ENCODE data around the gene BPI.
"Not testable (repeated sequence)": the region's sequence is repeated elsewhere in the genome, so short reads cannot be mapped to it uniquely, and the experiment has no call there.

BPI gene

DNA sequence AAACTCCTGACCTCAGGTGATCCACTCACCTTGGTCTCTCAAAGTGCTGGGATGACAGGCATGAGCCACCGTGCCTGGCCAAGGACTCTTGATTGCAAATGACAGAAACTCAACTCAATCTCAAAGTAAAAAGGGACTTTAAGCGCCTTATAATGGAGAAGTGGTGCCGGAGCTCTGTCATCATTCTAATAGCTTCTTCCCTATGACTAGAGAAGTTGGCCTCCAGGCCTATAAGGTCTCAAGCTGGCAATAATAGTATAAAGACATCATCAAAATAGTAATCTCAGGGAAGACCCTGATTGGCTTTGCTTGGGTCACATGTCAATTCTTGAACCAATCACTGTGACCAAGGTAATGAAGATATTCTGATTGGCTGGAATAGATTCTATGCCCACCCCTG is 34.9 kb upstream of the BPI start:
- no peaks in the 10 kb centered on the region for H3K4me1 Mint-ChIP-seq (ENCODE audit: low read depth in 2 of 2)
- no peaks in the 10 kb centered on the region for H3K36me3 Mint-ChIP-seq (ENCODE audit: insufficient read depth)
- no peak overlapping the region for H3K27ac Mint-ChIP-seq
- no peak for ATAC-seq (replicated peaks)
- peaks cover 37 to 64% of the 10 kb centered on the region in 2 donors for H3K27me3 Mint-ChIP-seq
- no peak overlapping the region for H3K4me3 Mint-ChIP-seq
- no peak for DNase-seq
- no peaks in the 10 kb centered on the region for H3K9me3 Mint-ChIP-seq

DNA sequence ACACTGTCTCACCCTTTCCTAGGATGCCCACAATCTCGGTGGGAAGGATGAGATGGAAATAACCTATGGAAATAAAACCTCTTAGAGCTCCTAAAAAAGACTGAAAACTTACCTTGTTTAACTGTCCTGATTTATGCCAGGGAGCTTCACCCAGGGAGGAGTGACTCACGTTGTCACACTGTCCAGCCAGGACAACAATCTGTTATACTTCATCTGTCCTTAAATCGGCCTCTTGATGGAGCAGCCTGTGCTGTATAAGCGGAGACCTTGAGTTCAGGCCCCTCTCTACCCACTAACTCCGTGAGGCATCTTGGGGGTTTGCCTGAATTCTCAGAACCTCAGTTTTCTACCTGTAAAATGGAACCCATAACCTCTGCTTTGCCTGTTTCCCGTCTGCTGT is 34.2 kb upstream of the BPI start:
- DNase-seq (no peak), ATAC-seq (replicated peaks) (no peak)
- no peak overlapping the region for H3K4me3 Mint-ChIP-seq
- H3K27ac Mint-ChIP-seq = no peak overlapping the region
- H3K36me3 Mint-ChIP-seq (ENCODE audit: insufficient read depth) = no peaks in the 10 kb centered on the region
- H3K9me3 Mint-ChIP-seq = no peaks in the 10 kb centered on the region
- H3K4me1 Mint-ChIP-seq (ENCODE audit: low read depth in 2 of 2) = no peaks in the 10 kb centered on the region
- peaks cover 30 to 61% of the 10 kb centered on the region in 2 donors for H3K27me3 Mint-ChIP-seq

DNA sequence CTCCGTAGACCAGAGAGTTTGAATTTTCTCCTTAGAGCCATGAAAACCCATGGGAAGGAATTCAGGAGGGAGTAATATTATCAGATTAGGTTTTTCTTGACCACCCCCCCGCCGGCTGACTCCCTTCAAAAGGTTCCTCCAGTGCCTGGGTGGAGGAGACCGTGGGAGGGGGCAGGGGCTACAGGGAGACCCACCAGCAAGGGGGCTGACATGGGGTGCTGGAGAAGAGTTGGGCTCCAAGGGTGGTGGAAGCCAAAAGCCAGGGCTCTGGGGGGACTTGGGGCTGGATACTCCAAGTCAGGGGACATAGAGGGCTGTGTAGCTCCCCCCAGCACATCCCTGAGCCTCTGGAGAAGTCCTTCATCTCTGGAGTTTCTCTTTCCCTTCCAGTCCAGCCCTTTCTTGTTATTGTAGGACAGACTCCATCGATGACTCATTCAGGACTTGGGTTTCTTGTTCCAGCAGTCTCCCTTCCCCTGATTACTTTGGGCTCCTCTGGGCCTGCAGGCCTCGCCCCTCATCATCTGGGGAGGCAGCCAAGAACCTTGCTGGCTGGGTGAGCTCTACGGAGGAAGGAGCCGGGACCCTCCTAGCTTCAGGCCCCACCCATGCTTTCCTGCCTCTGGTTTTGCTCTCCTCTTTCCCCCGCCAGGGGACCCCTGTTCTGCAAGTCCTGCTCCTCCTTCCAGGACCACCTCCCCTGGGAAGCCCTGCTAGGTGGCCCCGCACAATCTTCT is 32.9 kb upstream of the BPI start:
- Mint-ChIP-seq H3K27ac (no peak overlapping the region), H3K4me1 (ENCODE audit: low read depth in 2 of 2) (no peaks in the 10 kb centered on the region), H3K9me3 (no peaks in the 10 kb centered on the region), H3K4me3 (no peak overlapping the region), H3K27me3 (peaks cover 27 to 49% of the 10 kb centered on the region in 2 donors), H3K36me3 (ENCODE audit: insufficient read depth) (no peaks in the 10 kb centered on the region)
- ATAC-seq (replicated peaks) (no peak), DNase-seq (no peak)

DNA sequence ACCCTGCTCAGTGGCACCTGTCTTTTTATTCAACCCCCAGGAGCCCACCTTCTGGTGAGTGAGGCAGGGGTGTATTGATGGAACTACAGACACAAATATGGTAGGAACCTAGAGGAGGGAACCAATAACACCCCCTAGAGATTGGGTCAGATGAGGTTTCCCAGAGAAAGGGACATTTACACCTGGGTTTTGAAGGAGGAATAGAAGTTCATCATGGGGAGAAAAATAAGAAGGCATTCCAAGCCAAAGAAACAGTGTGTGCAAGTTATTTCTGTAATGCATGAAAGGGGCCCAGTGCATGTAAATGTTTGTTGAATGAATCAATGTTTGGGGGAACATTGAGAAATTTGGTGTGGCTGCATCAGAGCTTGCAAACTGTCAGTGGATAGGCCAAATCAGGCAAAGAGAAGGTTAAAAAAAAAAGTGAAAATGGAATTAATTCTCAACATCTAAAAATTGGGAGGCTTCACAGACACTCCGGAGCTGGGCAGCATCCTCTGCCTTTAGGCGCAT is 32.3 kb upstream of the BPI start:
- peaks cover 27 to 43% of the 10 kb centered on the region in 2 donors for H3K27me3 Mint-ChIP-seq
- H3K27ac Mint-ChIP-seq = no peak overlapping the region
- H3K4me3 Mint-ChIP-seq = no peak overlapping the region
- H3K4me1 Mint-ChIP-seq (ENCODE audit: low read depth in 2 of 2) = no peaks in the 10 kb centered on the region
- H3K36me3 Mint-ChIP-seq (ENCODE audit: insufficient read depth) = no peaks in the 10 kb centered on the region
- no peaks in the 10 kb centered on the region for H3K9me3 Mint-ChIP-seq
- DNase-seq (no peak), ATAC-seq (replicated peaks) (no peak)

DNA sequence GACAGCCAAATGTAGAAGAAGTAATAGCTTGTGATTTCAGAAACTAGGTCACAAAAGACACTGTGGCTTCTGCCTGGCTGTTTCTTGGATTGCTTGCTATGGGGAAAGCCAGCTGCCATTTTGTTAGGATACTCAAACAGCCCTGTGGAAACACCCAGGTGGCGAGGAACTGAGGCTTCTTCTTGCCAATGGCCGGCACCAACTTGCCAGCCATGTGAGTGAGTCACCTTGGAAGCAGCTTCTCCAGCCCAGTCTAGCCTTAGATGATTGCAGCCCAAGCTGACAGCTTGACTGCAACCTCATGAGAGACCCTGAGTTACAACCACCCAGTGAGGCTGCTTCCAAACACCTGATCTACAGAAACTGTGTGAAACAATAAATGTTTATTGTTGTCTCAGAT is 31.6 kb upstream of the BPI start:
- Mint-ChIP-seq H3K27me3 (peaks cover 30 to 42% of the 10 kb centered on the region in 2 donors), H3K4me3 (no peak overlapping the region), H3K36me3 (ENCODE audit: insufficient read depth) (no peaks in the 10 kb centered on the region), H3K27ac (no peak overlapping the region), H3K4me1 (ENCODE audit: low read depth in 2 of 2) (no peaks in the 10 kb centered on the region), H3K9me3 (no peaks in the 10 kb centered on the region)
- DNase-seq (no peak), ATAC-seq (replicated peaks) (no peak)

DNA sequence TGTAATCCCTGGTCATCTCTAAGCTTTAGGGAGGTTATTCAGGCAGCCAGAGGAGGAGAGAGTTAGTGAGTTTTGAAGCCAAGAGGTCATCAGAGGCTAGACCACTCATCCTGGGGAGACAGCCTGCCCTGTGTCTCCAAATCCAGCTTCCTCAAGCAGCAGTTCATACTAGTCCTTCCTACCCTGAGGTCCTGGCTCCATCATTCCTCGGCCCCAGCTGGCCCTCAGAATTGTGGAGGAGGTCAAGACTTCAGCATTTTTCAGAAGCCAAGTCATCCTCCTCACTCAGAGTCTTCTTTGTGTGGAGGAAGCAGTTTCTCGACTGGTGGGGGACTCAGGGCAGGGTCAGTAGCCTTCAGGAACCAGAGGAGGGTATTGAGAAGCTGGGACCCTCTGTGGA is 31.0 kb upstream of the BPI start:
- DNase-seq (no peak), ATAC-seq (replicated peaks) (no peak)
- H3K27me3 Mint-ChIP-seq = peaks cover 35 to 37% of the 10 kb centered on the region in 2 donors
- H3K9me3 Mint-ChIP-seq = no peaks in the 10 kb centered on the region
- no peaks in the 10 kb centered on the region for H3K36me3 Mint-ChIP-seq (ENCODE audit: insufficient read depth)
- no peak overlapping the region for H3K27ac Mint-ChIP-seq
- no peaks in the 10 kb centered on the region for H3K4me1 Mint-ChIP-seq (ENCODE audit: low read depth in 2 of 2)
- no peak overlapping the region for H3K4me3 Mint-ChIP-seq

DNA sequence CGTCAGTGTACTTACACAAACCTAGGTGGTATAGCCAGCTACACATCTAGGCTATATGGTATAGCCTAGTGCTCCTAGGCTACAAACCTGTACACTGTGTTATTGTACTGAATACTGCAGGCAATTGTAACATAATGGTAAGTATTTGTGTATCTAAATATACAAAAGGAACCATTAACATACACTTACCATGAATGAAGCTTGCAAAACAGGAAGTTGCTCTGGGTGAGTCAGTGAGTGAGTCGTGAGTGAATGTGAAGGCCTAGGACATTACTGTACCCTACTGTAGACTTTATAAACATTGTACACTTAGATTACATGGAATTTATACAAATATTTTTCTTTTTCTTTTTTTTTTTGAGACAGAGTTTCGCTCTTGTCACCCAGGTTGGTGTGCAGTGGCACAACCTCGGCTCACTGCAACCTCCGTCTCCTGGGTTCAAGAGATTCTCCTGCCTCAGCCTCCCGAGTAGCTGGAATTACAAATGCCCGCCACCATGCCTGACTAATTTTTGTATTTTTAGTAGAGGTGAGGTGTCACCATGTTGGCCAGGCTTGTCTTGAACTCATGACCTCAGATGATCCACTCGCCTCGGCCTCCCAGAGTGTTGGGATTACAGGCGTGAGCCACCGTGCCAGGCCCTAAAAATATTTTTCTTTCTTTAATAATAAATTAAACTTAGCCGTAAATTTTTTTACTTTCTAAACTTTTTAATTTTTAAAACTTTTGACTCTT is 28.0 kb upstream of the BPI start:
- H3K27ac Mint-ChIP-seq = no peak overlapping the region
- no peaks in the 10 kb centered on the region for H3K36me3 Mint-ChIP-seq (ENCODE audit: insufficient read depth)
- no peak for ATAC-seq (replicated peaks)
- peaks cover 6 to 16% of the 10 kb centered on the region in 2 donors for H3K27me3 Mint-ChIP-seq
- H3K4me3 Mint-ChIP-seq = no peak overlapping the region
- H3K9me3 Mint-ChIP-seq = no peaks in the 10 kb centered on the region
- no peaks in the 10 kb centered on the region for H3K4me1 Mint-ChIP-seq (ENCODE audit: low read depth in 2 of 2)
- DNase-seq = no peak

DNA sequence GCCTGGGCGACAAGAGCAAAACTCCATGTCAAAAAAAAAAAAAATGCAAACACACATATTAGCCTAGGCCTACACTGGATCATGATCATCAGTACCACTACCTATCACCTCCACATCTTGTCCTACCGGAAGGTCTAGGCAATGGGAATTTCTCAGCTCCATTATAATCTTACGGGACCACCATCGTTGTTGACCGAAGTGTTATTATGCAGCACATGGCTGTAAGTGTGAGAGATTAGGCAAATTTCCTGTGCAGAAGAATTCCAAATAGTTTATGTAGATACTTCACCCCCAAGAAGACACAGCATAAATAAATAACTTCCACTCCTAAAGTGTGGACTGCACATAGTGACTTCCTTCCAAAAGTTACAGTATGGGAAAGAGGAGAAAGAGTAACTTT is 26.7 kb upstream of the BPI start:
- Mint-ChIP-seq H3K9me3 (no peaks in the 10 kb centered on the region), H3K4me3 (no peak overlapping the region), H3K4me1 (ENCODE audit: low read depth in 2 of 2) (no peaks in the 10 kb centered on the region), H3K36me3 (ENCODE audit: insufficient read depth) (no peaks in the 10 kb centered on the region), H3K27me3 (peaks cover 0 to 11% of the 10 kb centered on the region in 2 donors), H3K27ac (no peak overlapping the region)
- ATAC-seq (replicated peaks) = no peak
- no peak for DNase-seq

DNA sequence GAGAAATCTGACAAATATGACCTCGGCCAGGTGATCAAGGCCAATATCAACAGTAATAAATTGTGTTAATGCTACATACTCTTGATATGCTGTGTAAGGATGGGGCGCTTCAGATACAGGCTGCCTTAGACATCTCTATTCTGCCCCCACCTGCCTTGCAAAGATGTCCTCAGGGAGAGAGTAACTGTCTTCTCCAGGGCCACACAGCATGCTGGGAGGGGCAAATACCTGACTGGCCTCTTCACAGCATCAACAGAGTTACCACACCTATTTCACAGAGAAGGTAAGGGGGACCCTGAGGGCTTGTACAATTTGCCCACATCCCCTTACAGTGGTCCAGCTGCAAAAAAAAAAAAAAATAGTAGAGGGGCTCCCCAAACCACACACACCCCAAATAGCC is 26.3 kb upstream of the BPI start:
- Mint-ChIP-seq H3K4me3 (no peak overlapping the region), H3K27me3 (peaks cover under 1 to 11% of the 10 kb centered on the region in 2 donors), H3K4me1 (ENCODE audit: low read depth in 2 of 2) (no peaks in the 10 kb centered on the region), H3K9me3 (no peaks in the 10 kb centered on the region), H3K27ac (no peak overlapping the region), H3K36me3 (ENCODE audit: insufficient read depth) (no peaks in the 10 kb centered on the region)
- DNase-seq (no peak), ATAC-seq (replicated peaks) (no peak)

DNA sequence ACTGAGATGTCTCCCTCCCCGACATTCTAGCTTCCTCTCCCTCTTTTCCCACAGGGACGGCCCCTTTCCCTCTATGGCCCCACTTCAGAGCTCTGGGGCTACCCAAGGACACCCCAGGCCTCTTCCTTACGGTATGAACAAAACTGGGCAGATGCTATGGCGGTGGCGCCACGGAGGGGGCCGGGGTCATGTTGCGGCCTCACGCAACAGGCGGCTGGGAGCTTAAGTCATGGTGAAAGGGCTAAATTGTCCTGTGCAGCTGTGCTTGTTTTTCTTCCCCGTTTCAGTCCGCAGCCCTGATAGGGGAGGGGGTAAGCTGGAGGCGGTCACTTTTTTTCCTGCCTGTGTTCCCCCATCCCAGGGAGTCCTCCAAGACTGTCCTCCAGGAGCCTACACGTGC is 25.8 kb upstream of the BPI start:
- Mint-ChIP-seq H3K4me1 (ENCODE audit: low read depth in 2 of 2) (no peaks in the 10 kb centered on the region), H3K27ac (no peak overlapping the region), H3K9me3 (no peaks in the 10 kb centered on the region), H3K4me3 (no peak overlapping the region), H3K36me3 (ENCODE audit: insufficient read depth) (no peaks in the 10 kb centered on the region), H3K27me3 (peaks cover 5 to 13% of the 10 kb centered on the region in 2 donors)
- DNase-seq = no peak
- no peak for ATAC-seq (replicated peaks)

DNA sequence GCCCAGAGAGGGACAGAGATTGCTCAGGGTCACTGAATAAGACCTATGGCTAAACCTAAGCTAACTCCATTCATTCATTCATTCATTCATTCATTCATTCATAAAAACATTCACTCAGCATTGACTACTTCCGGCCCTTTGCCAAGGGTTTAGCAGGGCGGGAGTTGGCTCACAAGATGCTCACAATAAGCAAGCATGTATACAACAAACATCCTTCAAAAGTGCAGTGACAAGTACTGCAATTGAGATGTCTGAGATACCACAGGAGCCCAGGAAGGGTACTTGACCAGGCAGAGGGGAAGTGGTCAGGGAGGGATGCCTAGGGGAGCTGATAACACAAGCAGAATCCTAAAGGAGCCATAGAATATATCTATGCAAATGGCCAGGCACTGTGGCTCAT is 25.2 kb upstream of the BPI start:
- Mint-ChIP-seq H3K36me3 (ENCODE audit: insufficient read depth) (no peaks in the 10 kb centered on the region), H3K27ac (no peak overlapping the region), H3K4me3 (no peak overlapping the region), H3K27me3 (peaks cover 11 to 19% of the 10 kb centered on the region in 2 donors), H3K4me1 (ENCODE audit: low read depth in 2 of 2) (no peaks in the 10 kb centered on the region), H3K9me3 (no peaks in the 10 kb centered on the region)
- DNase-seq (no peak), ATAC-seq (replicated peaks) (no peak)

DNA sequence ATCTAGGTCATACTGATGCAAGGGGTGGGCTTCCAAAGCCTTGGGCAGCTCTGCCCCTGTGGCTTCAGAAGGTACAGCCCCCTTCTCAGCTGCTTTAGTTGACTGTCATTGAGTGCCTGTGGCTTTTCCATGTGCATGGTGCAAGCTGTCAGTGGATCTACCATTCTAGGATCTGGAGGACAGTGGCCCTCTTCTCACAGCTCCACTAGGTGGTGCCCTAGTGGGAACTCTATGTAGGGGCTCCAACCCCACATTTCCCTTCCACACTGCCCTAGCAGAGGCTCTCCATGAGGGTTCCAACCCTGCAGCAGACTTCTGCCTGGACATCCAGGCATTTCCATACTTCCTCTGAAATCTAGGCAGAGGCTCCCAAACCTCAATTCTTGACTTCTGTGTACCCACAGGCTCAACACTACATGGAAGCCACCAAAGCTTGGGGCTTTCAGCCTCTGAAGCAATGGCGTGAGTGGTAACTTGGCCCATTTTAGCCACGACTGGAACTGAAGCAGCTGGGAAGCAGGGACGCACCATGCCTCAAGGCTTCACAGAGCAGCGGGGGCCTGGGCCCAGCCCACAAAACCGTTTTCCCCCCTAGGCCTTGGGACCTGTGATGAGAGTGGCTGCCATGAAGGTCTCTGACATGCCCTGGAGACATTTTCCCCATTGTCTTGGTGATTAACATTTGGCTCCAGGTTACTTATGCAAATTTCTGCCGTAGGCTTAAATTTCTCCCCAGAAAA is 22.6 kb upstream of the BPI start:
- H3K9me3 Mint-ChIP-seq; DNase-seq; ATAC-seq (replicated peaks); H3K36me3 Mint-ChIP-seq (ENCODE audit: insufficient read depth); H3K4me1 Mint-ChIP-seq (ENCODE audit: low read depth in 2 of 2); H3K27ac Mint-ChIP-seq; H3K4me3 Mint-ChIP-seq: not testable (repeated sequence)
- H3K27me3 Mint-ChIP-seq = peaks cover 16 to 22% of the 10 kb centered on the region in 2 donors

DNA sequence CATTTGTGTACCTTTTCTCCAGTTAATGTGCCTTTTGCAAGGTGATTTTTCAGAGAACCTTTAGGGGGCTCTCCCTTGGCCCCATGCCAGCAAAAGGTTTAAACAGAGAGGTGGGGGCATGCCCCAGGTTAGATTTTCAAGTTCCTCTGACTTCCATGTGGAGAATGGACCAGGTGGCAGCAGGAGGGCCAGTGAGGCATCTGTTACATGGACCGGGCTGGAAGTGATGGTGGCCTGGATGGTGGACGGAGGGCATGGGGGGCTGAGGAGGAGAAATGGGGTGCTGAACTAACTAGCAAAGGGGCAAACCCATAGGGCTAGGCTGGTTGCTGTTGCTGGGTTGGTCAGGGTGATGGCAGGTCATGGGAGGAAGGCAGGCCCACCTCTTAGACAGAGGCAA is 20.7 kb upstream of the BPI start:
- Mint-ChIP-seq H3K27ac (no peak overlapping the region), H3K9me3 (no peaks in the 10 kb centered on the region), H3K27me3 (peaks cover 29 to 35% of the 10 kb centered on the region in 2 donors), H3K4me3 (no peak overlapping the region), H3K36me3 (ENCODE audit: insufficient read depth) (peaks cover 2% of the 10 kb centered on the region), H3K4me1 (ENCODE audit: low read depth in 2 of 2) (peaks cover 0 to 4% of the 10 kb centered on the region in 2 donors)
- DNase-seq = no peak
- ATAC-seq (replicated peaks) = no peak
